ENCODE results near the gene ITGB7.
"Not testable (repeated sequence)": the region's sequence is repeated elsewhere in the genome, so short reads cannot be mapped to it uniquely, and the experiment has no call there.

Gene ITGB7

GRCh38 chr12:53217051-53217930 is 10.2 kb upstream of the ITGB7 start:
- no peak for DNase-seq (ENCODE audit: low read depth)

GRCh38 chr12:53215497-53215896 is 8.4 kb upstream of the ITGB7 start:
- no peak for DNase-seq (ENCODE audit: low read depth)

- no peak for DNase-seq (ENCODE audit: low read depth)
Observed at GRCh38 chr12:53214687-53215455, 7.8 kb upstream of the ITGB7 start.

GRCh38 chr12:53214221-53214620 is 7.2 kb upstream of the ITGB7 start:
- DNase-seq (ENCODE audit: low read depth) = no peak

GRCh38 chr12:53213348-53213747 is 6.3 kb upstream of the ITGB7 start:
- DNase-seq (ENCODE audit: low read depth) = no peak

- no peak for DNase-seq (ENCODE audit: low read depth)
Observed at GRCh38 chr12:53212931-53213330, 5.9 kb upstream of the ITGB7 start.

GRCh38 chr12:53211476-53212381 is 4.7 kb upstream of the ITGB7 start:
- no peak for DNase-seq (ENCODE audit: low read depth)

GRCh38 chr12:53210843-53211242 is 3.8 kb upstream of the ITGB7 start:
- DNase-seq (ENCODE audit: low read depth) = no peak

- DNase-seq (ENCODE audit: low read depth) = no peak
Observed at GRCh38 chr12:53208877-53209463, 1.9 kb upstream of the ITGB7 start.

GRCh38 chr12:53208435-53208834 is 1.4 kb upstream of the ITGB7 start:
- DNase-seq (ENCODE audit: low read depth) = no peak

GRCh38 chr12:53205747-53206419 is 1.2 kb downstream of the ITGB7 start:
- peak; percentile 70 for DNase-seq (ENCODE audit: low read depth)

- DNase-seq (ENCODE audit: low read depth) = no peak
Observed at GRCh38 chr12:53204351-53204750, 2.7 kb downstream of the ITGB7 start.

- not testable (repeated sequence) for DNase-seq (ENCODE audit: low read depth)
Observed at GRCh38 chr12:53202316-53202715, 4.7 kb downstream of the ITGB7 start.

- DNase-seq (ENCODE audit: low read depth) = no peak
Observed at GRCh38 chr12:53201639-53202038, 5.4 kb downstream of the ITGB7 start.

- no peak for DNase-seq (ENCODE audit: low read depth)
Observed at GRCh38 chr12:53201177-53201541, 5.9 kb downstream of the ITGB7 start.

GRCh38 chr12:53200458-53201176 is 6.4 kb downstream of the ITGB7 start:
- DNase-seq (ENCODE audit: low read depth) = no peak

GRCh38 chr12:53200107-53200457 is 7.0 kb downstream of the ITGB7 start:
- DNase-seq (ENCODE audit: low read depth) = no peak

- DNase-seq (ENCODE audit: low read depth) = no peak
Observed at GRCh38 chr12:53199700-53200099, 7.4 kb downstream of the ITGB7 start.

- no peak for DNase-seq (ENCODE audit: low read depth)
Observed at GRCh38 chr12:53198486-53199110, 8.5 kb downstream of the ITGB7 start.

- DNase-seq (ENCODE audit: low read depth) = no peak
Observed at GRCh38 chr12:53197011-53197640, 9.9 kb downstream of the ITGB7 start.
